B cell (primary cell): Measurements from ENCODE around the gene GBE1. TPM values are rescaled to one million over a fixed set of nuclear protein-coding genes. Genes with fewer than 3 reads are reported as not detected.

Source experiments
- ATAC-seq: fragments of 200-7000 bp; cut with Tn5 transposase; one replicate; pipeline ENCODE4 v1.10.0; 2021; ENCODE audit warnings: low read depth, mild to moderate bottlenecking, moderate number of reproducible peaks, moderate library complexity
- CTCF ChIA-PET: fragments of 350-600 bp; sonication (Branson Sonifier 250); formaldehyde crosslinking; loops from one replicate; lab custom pipeline; 2021; ENCODE audit warnings: antibody characterized with exemption, inconsistent platforms; lab: Charles Lee
- POLR2A ChIA-PET: fragments of 350-600 bp; sonication (Branson Sonifier 250); formaldehyde crosslinking; loops from one replicate; lab custom pipeline; 2021; ENCODE audit warnings: antibody characterized with exemption; lab: Charles Lee
- DNase-seq: peaks from one replicate; pipeline ENCODE4 v3.0.0; 2013
- H2AFZ ChIP-seq: 2 replicates; pipeline ENCODE4 v1.6.1; 2012; ENCODE audit warnings: mild to moderate bottlenecking, low read depth, low read length; ENCODE audit not compliant: insufficient read depth, poor library complexity, severe bottlenecking
- H3K27ac ChIP-seq, 2 donors: 1 replicate in 1 of 2; 2 replicates in 1 of 2; pipeline ENCODE4 v1.5.1; 2012 to 2013; ENCODE audit warnings: low read length in 2 of 2, mild to moderate bottlenecking in 2 of 2, moderate library complexity in 1 of 2
- H3K27me3 ChIP-seq, 4 experiments: fragments of 200-600 bp in 1 of 4; sonication (generic) in 1 of 4; replicated peaks in 1 of 4; 1 replicate in 2 of 4; 2 replicates in 2 of 4; pipeline versions ENCODE4 v1.6.1 to v1.7.0; 2013 to 2016; ENCODE audit warnings: low read length in 3 of 4, mild to moderate bottlenecking in 2 of 4, mixed read lengths in 1 of 4, moderate library complexity in 1 of 4; ENCODE audit not compliant: insufficient read depth in 4 of 4, control insufficient read depth in 3 of 4; ENCODE audit errors: control extremely low read depth in 1 of 4
- H3K36me3 ChIP-seq, 2 experiments: replicated peaks in 1 of 2; 1 replicate in 1 of 2; 2 replicates in 1 of 2; pipeline versions ENCODE4 v1.6.1 to v1.7.1; 2013; ENCODE audit warnings: low read length in 1 of 2; ENCODE audit not compliant: insufficient read depth in 2 of 2, control insufficient read depth in 1 of 2; ENCODE audit errors: control extremely low read depth in 1 of 2, extremely low read depth in 1 of 2
- H3K4me1 ChIP-seq, 2 donors: fragments of 200-600 bp in 1 of 2; sonication (generic) in 1 of 2; 1 replicate in 1 of 2; 2 replicates in 1 of 2; pipeline versions ENCODE4 v1.5.1 to v1.6.1; 2013 to 2017; ENCODE audit warnings: low read length in 2 of 2; ENCODE audit not compliant: control insufficient read depth in 2 of 2, insufficient read depth in 2 of 2
- H3K4me2 ChIP-seq: replicated peaks from 2 replicates; pipeline ENCODE3; 2012; ENCODE audit warnings: mild to moderate bottlenecking, low read depth, low read length; ENCODE audit not compliant: poor library complexity, severe bottlenecking
- H3K4me3 ChIP-seq, 5 experiments: fragments of 200-600 bp in 1 of 5; sonication (generic) in 1 of 5; 1 replicate in 3 of 5; 2 replicates in 2 of 5; pipeline versions ENCODE4 v1.5.1 to v1.7.0; 2011 to 2016; ENCODE audit warnings: low read length in 4 of 5, mild to moderate bottlenecking in 4 of 5, low read depth in 2 of 5, control low read depth in 1 of 5, moderate library complexity in 1 of 5; ENCODE audit not compliant: insufficient read depth in 1 of 5; ENCODE audit errors: control extremely low read depth in 1 of 5, extremely low read depth in 1 of 5
- H3K79me2 ChIP-seq: fragments of 200-600 bp; sonication (generic); one replicate; pipeline ENCODE4 v1.6.0; 2016; ENCODE audit warnings: low read length; ENCODE audit not compliant: control insufficient read depth, insufficient read depth
- H3K9ac ChIP-seq: fragments of 200-600 bp; sonication (generic); 2 replicates; pipeline ENCODE4 v1.6.1; 2017; ENCODE audit warnings: mild to moderate bottlenecking, low read length, moderate library complexity
- H3K9me3 ChIP-seq, 3 donors: one replicate each; pipeline versions ENCODE4 v1.6.1 to v1.7.1; 2013; ENCODE audit warnings: low read length in 2 of 3; ENCODE audit not compliant: control insufficient read depth in 2 of 3, insufficient read depth in 1 of 3; ENCODE audit errors: control extremely low read depth in 1 of 3
- H4K20me1 ChIP-seq: 2 replicates; pipeline ENCODE4 v1.6.0; 2012; ENCODE audit warnings: mild to moderate bottlenecking, low read length; ENCODE audit not compliant: insufficient read depth, control insufficient read depth, poor library complexity, severe bottlenecking
- H3K27ac Mint-ChIP-seq: one replicate; pipeline ENCODE4 v1.8.0; 2021; ENCODE audit warnings: mixed read lengths
- H3K27me3 Mint-ChIP-seq: one replicate; pipeline ENCODE4 v1.8.0; 2021; ENCODE audit warnings: mixed read lengths
- H3K4me1 Mint-ChIP-seq: one replicate; pipeline ENCODE4 v1.8.0; 2021; ENCODE audit warnings: mixed read lengths
- H3K4me3 Mint-ChIP-seq: one replicate; pipeline ENCODE4 v1.8.0; 2021; ENCODE audit warnings: mixed read lengths
- H3K9me3 Mint-ChIP-seq: one replicate; pipeline ENCODE4 v1.8.0; 2022; ENCODE audit warnings: mixed read lengths; ENCODE audit not compliant: insufficient read depth
- CTCF ChIP-seq: fragments of 200-600 bp; IDR thresholded peaks from one replicate; pipeline ENCODE4 v1.8.0; 2022; ENCODE audit warnings: antibody characterized with exemption, mild to moderate bottlenecking
- EZH2 ChIP-seq: IDR thresholded peaks from 2 replicates; pipeline ENCODE4 v1.6.1; 2012; ENCODE audit warnings: borderline replicate concordance, low read depth, mild to moderate bottlenecking, moderate library complexity, low read length; ENCODE audit not compliant: insufficient read depth, poor library complexity, severe bottlenecking
- WGBS: methylation state at CpG from one replicate; pipeline ENCODE4 v1.1.5; 2013; ENCODE audit warnings: missing lambda C conversion rate; ENCODE audit not compliant: insufficient coverage; 5-methylcytosine and 5-hydroxymethylcytosine counted together
- intact Hi-C: fragments of 100-400 bp; cut with micrococcal nuclease; formaldehyde crosslinking; loops from one replicate; pipeline ENCODE4 v1.10.0; 2022
- polyA plus RNA-seq: library from polyadenylated mRNA; depleted of rRNA; stranded (reverse); fragments of >200 nt; gene quantifications from 2 replicates; pipeline ENCODE4 v1.2.3, GENCODE V29; 2012
- total RNA-seq, 2 donors: library from RNA; stranded (reverse); fragments of 120-200 nt in 1 of 2; gene quantifications; 1 replicate in 1 of 2; 2 replicates in 1 of 2; pipeline versions ENCODE4 v1.2.3 to v1.2.4, GENCODE V29; 2013 to 2022

The GBE1 gene
- total and polyA plus RNA-seq, 2 donors (not counting 1 experiment from before 2014, with no cell fraction given): 3.4 to 20.8 TPM

GRCh38 chr3:81660036-81660435 lies 101.4 kb downstream of the GBE1 start:
- ATAC-seq: no peak
- no peaks in the 10 kb centered on the region for H3K27me3 Mint-ChIP-seq
- H3K9me3 Mint-ChIP-seq: no peaks in the 10 kb centered on the region
- no peak overlapping the region for H3K4me2 ChIP-seq
- H3K4me3 Mint-ChIP-seq: no peak overlapping the region
- CTCF ChIA-PET: no interaction called here
- no peaks in the 10 kb centered on the region for H3K27me3 ChIP-seq
- no peak overlapping the region for H3K27ac ChIP-seq
- no peaks in the 10 kb centered on the region for H3K36me3 ChIP-seq
- no peak for DNase-seq
- H4K20me1 ChIP-seq: no peaks in the 10 kb centered on the region
- no peaks in the 10 kb centered on the region for H3K9me3 ChIP-seq
- H3K4me1 Mint-ChIP-seq: no peaks in the 10 kb centered on the region
- H3K4me3 ChIP-seq: no peak overlapping the region
- H2AFZ ChIP-seq: no peak overlapping the region
- intact Hi-C loops: no loop called here
- H3K27ac Mint-ChIP-seq: no peak overlapping the region
- H3K4me1 ChIP-seq: no peaks in the 10 kb centered on the region
- H3K9ac ChIP-seq: no peak overlapping the region
- TF ChIP-seq CTCF: no peak
- no peaks in the 10 kb centered on the region for H3K79me2 ChIP-seq
- whole genome bisulfite sequencing: no CpG with 5 or more reads among the region's 1 CpG
- POLR2A ChIA-PET: no interaction called here

- H3K9me3 Mint-ChIP-seq: no peaks in the 10 kb centered on the region
- H3K27ac Mint-ChIP-seq: no peak overlapping the region
- Histone ChIP-seq H3K4me3 (no peak overlapping the region), H3K4me2 (no peak overlapping the region), H3K27me3 (no peaks in the 10 kb centered on the region), H4K20me1 (no peaks in the 10 kb centered on the region), H3K9me3 (no peaks in the 10 kb centered on the region), H3K36me3 (no peaks in the 10 kb centered on the region), H3K27ac (no peak overlapping the region), H3K4me1 (no peaks in the 10 kb centered on the region), H3K9ac (no peak overlapping the region), H3K79me2 (no peaks in the 10 kb centered on the region), H2AFZ (no peak overlapping the region)
- H3K27me3 Mint-ChIP-seq: no peaks in the 10 kb centered on the region
- DNase-seq: no peak
- ChIA-PET POLR2A (no interaction called here), CTCF (no interaction called here)
- intact Hi-C loops: no loop called here
- H3K4me1 Mint-ChIP-seq: no peaks in the 10 kb centered on the region
- WGBS: no CpG with 5 or more reads among the region's 3 CpGs
- TF ChIP-seq CTCF (no peak), EZH2 (no peak)
- no peak overlapping the region for H3K4me3 Mint-ChIP-seq
- ATAC-seq: no peak
Observed at GRCh38 chr3:81658322-81658997, 103.0 kb downstream of the GBE1 start.
